NT2/D1 (cell line): ENCODE data around the gene FBXO9.

ENCODE experiments used
- DNase-seq: peaks from one replicate; pipeline ENCODE4 v3.0.0-alpha.2; 2011; ENCODE audit warnings: low read depth, low spot score
- H3K27me3 ChIP-seq: 2 replicates; pipeline ENCODE4 v1.6.0; 2011; ENCODE audit warnings: mild to moderate bottlenecking; ENCODE audit not compliant: insufficient read length, insufficient read depth
- H3K36me3 ChIP-seq: 2 replicates; pipeline ENCODE4 v1.6.1; 2011; ENCODE audit warnings: mild to moderate bottlenecking, low read length, mixed read lengths; ENCODE audit not compliant: insufficient read depth, insufficient read length
- H3K4me1 ChIP-seq: 2 replicates; pipeline ENCODE4 v1.5.1; 2011; ENCODE audit not compliant: insufficient read depth, insufficient read length
- H3K4me3 ChIP-seq: 2 replicates; pipeline ENCODE4 v1.5.1; 2011; ENCODE audit warnings: low read depth; ENCODE audit not compliant: insufficient read length
- H3K9ac ChIP-seq: 2 replicates; pipeline ENCODE4 v1.6.0; 2011; ENCODE audit warnings: low read depth; ENCODE audit not compliant: insufficient read length
- H3K9me3 ChIP-seq: 2 replicates; pipeline ENCODE4 v1.5.1; 2011; ENCODE audit warnings: mild to moderate bottlenecking, low read length; ENCODE audit not compliant: insufficient read depth
- SUZ12 ChIP-seq: IDR thresholded peaks from 2 replicates; pipeline ENCODE4 v1.6.1; 2011; ENCODE audit not compliant: insufficient read length, insufficient read depth; ENCODE audit errors: extremely low read depth
- YY1 ChIP-seq: IDR thresholded peaks from 2 replicates; pipeline ENCODE4 v1.6.1; 2011; ENCODE audit not compliant: insufficient read length, insufficient read depth
- ZNF274 ChIP-seq: IDR thresholded peaks from 2 replicates; pipeline ENCODE4 v1.6.1; 2011; ENCODE audit warnings: mild to moderate bottlenecking, low read depth, low read length

Gene FBXO9

DNA sequence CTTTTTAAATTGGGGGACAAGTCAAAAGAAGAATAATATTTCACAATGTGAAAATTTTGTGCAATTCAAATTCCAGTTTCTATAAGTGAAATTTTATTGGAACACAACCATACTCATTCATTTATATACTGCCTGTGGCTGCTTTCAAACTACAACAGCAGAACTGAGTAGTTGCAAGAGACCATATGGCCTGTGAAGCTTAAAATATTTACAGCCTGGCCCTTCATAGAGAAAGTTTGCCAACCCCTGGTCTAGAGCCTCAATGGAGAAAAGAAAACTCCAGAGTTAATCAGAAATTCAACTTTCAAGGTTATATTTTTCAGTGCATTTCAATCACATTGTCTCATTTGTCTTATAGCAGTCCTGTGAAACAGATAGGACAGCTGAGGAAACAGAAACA, 26.6 kb upstream of the FBXO9 start:
- no peak overlapping the region for H3K4me3 ChIP-seq
- H3K9me3 ChIP-seq: no peaks in the 10 kb centered on the region
- no peaks in the 10 kb centered on the region for H3K4me1 ChIP-seq
- DNase-seq: no peak
- peaks cover 35% of the 10 kb centered on the region for H3K36me3 ChIP-seq
- H3K9ac ChIP-seq: no peak overlapping the region
- no peaks in the 10 kb centered on the region for H3K27me3 ChIP-seq
- TF ChIP-seq ZNF274 (no peak), SUZ12 (no peak), YY1 (no peak)

DNA sequence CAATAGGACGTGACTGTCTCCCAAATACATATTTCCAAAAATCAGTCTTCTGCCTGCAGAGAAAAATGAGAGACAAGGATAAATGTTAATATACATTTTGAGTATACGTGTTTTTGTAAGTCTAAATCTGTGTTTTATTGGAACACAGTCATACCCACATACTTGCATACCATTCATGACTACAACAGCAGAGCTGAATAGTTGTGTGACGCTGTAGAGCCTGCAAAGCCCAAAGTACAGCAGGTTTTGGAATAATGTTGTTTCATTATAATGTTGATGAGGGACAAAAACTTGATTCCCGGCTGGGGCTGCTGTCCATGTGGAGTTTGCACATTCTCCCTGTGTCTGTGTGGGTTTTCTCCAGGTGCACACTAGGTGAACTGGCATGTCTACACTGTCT, 23.8 kb upstream of the FBXO9 start:
- Histone ChIP-seq H3K9ac (no peak overlapping the region), H3K9me3 (no peaks in the 10 kb centered on the region), H3K36me3 (peaks cover 26% of the 10 kb centered on the region), H3K4me1 (no peaks in the 10 kb centered on the region), H3K4me3 (no peak overlapping the region), H3K27me3 (no peaks in the 10 kb centered on the region)
- no peak for DNase-seq
- TF ChIP-seq YY1 (no peak), ZNF274 (no peak), SUZ12 (no peak)

DNA sequence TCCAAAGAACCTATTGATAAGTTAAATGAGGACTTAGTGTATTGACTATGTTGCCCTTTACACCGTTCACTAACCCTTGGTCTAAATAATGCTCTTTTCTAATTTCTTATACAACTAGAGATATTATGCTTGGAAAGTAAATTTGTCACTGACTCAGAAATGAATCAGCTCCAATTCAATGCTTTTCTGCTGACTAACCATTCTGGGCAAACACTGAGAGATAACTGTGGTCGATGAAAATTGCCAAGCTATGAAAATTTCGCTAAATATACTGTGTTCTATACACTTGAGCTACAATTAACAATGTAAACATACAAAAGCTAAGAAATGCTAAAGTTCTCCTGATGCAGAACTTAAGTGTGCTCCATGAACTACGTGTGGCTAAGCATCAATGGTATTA, 23.1 kb upstream of the FBXO9 start:
- no peaks in the 10 kb centered on the region for H3K4me1 ChIP-seq
- H3K27me3 ChIP-seq: no peaks in the 10 kb centered on the region
- no peak overlapping the region for H3K4me3 ChIP-seq
- H3K9me3 ChIP-seq: no peaks in the 10 kb centered on the region
- no peak for TF ChIP-seq ZNF274
- no peak for TF ChIP-seq SUZ12
- no peak for TF ChIP-seq YY1
- DNase-seq: no peak
- H3K9ac ChIP-seq: no peak overlapping the region
- peaks cover 26% of the 10 kb centered on the region for H3K36me3 ChIP-seq

DNA sequence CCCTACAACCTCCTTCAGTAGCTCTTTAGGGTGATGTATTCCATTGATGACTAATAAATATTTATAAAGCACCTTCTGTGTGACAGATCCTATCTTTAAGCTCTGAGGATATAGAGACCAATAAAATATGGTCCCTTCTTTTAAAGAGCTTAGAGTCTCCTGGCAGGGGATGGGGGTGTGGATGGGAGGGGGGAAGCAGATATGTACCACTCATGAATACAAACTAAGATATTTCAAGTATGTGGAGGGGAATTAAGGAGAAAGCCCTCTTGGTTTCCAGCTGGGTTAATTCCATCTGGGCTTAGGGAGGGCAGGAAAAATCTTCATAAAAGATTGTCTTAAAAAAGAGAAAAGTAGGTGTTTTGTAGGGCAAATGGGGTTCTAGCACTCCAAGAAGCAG, 21.6 kb upstream of the FBXO9 start:
- no peak overlapping the region for H3K9ac ChIP-seq
- H3K27me3 ChIP-seq: no peaks in the 10 kb centered on the region
- TF ChIP-seq ZNF274 (no peak), YY1 (no peak), SUZ12 (no peak)
- peaks cover 26% of the 10 kb centered on the region for H3K36me3 ChIP-seq
- H3K4me1 ChIP-seq: no peaks in the 10 kb centered on the region
- no peaks in the 10 kb centered on the region for H3K9me3 ChIP-seq
- no peak overlapping the region for H3K4me3 ChIP-seq
- no peak for DNase-seq

DNA sequence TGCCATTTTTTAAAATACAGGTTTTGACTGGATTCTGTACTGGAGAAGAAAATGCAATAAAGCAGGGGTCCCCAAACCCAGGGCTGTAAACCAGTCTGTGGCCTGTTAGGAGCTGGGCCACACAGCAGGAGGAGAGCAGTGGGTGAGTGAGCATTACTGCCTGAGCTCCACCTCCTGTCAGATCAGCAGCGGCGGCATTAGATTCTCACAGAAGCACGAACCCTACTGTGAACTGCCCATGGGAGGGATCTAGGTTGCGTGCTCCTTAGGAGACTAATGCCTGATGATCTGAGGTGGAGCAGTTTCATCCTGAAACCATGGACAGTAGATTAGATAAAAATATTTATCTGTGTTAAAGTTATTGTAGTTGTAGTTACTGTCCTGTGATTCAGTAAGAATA, 21.1 kb upstream of the FBXO9 start:
- DNase-seq: no peak
- Histone ChIP-seq H3K27me3 (no peaks in the 10 kb centered on the region), H3K36me3 (peaks cover 21% of the 10 kb centered on the region), H3K9me3 (no peaks in the 10 kb centered on the region), H3K4me1 (no peaks in the 10 kb centered on the region), H3K4me3 (no peak overlapping the region), H3K9ac (no peak overlapping the region)
- TF ChIP-seq ZNF274 (no peak), SUZ12 (no peak), YY1 (no peak)

DNA sequence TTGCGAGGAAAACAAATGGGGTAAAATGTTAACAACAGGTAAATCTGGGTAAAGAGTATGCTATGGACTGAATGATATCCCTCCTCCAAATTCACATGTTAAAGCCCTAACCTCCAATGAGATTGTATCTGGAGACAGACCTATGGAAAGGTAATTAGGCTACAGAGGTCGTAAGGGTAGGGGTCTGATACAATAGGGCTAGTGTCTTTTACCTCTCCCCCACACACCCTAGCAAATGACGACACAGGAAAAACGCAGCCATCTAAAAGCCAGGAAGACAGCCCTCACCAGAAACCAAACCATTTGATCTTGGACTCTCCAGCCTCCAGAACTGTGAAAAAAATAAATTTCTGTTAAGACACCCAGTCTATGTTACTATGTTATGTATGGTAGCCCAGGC, 20.6 kb upstream of the FBXO9 start:
- Histone ChIP-seq H3K36me3 (peaks cover 16% of the 10 kb centered on the region), H3K9ac (no peak overlapping the region), H3K4me3 (no peak overlapping the region), H3K27me3 (no peaks in the 10 kb centered on the region), H3K4me1 (no peaks in the 10 kb centered on the region), H3K9me3 (no peaks in the 10 kb centered on the region)
- DNase-seq: no peak
- no peak for TF ChIP-seq SUZ12
- TF ChIP-seq YY1: no peak
- TF ChIP-seq ZNF274: no peak

DNA sequence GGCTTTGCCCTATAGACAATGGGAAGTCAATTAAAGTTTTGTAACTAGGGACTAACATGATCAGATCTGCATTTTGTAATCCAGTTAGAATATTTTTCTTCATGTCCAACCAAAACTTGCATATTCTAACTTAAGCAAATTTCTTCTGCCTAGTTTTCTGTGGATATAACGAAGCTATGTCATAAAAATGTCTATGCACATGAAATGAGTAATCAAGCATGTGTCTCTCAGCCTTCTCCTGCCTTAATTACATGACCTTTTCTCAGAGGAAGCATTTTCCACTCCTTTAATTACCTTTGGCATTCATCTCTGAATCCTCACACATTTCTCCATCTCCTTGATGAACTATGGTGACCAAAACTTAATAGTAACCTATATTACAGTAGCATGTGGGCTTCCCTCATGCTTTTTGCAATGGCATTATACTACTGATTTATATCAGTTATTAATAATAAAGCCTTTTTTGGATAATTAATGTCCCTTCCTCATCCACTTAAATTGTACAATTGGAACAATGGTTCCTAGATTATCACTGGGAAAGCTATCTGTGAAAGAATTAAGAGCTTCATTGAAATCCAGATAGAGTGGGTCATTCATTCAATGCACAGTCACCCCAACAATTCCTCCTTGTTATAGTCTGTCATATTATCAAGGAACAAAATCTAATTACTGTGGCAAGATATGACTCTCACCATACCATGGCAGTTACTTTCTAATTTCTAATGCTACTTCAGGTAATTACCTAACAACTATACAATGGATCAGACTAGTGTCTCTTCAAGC, 19.1 kb upstream of the FBXO9 start:
- Histone ChIP-seq H3K4me1 (no peaks in the 10 kb centered on the region), H3K4me3 (no peak overlapping the region), H3K9ac (no peak overlapping the region), H3K9me3 (no peaks in the 10 kb centered on the region), H3K27me3 (no peaks in the 10 kb centered on the region), H3K36me3 (peaks cover under 1% of the 10 kb centered on the region)
- no peak for DNase-seq
- no peak for TF ChIP-seq YY1
- no peak for TF ChIP-seq ZNF274
- no peak for TF ChIP-seq SUZ12
